ENCODE measurements around the gene PPFIBP1.

Gene PPFIBP1

GRCh38 chr12:27505761-27506160, 18.2 kb upstream of the PPFIBP1 start:
- DNase-seq: no peak
- no peak overlapping the region for H3K27ac ChIP-seq
- no peaks in the 10 kb centered on the region for H3K27me3 ChIP-seq (replicated peaks)
- in situ Hi-C loops (cut with HindIII; ENCODE audit: low pct_ligation_motif_present, low sequenced_read_pairs): no loop called here
- H3K4me3 ChIP-seq (ENCODE audit: low read depth, low read length): no peak overlapping the region
- H3K36me3 ChIP-seq (replicated peaks): no peaks in the 10 kb centered on the region
- no peak for TF ChIP-seq CTCF (IDR thresholded peaks at IDR 0.05; ENCODE audit: low read depth, low read length, missing control alignments)

- DNase-seq: no peak
- no peak overlapping the region for H3K27ac ChIP-seq
- no peaks in the 10 kb centered on the region for H3K36me3 ChIP-seq (replicated peaks)
- H3K27me3 ChIP-seq (replicated peaks): no peaks in the 10 kb centered on the region
- in situ Hi-C loops (cut with HindIII; ENCODE audit: low pct_ligation_motif_present, low sequenced_read_pairs): no loop called here
- no peak overlapping the region for H3K4me3 ChIP-seq (ENCODE audit: low read depth, low read length)
- no peak for TF ChIP-seq CTCF (IDR thresholded peaks at IDR 0.05; ENCODE audit: low read depth, low read length, missing control alignments)
These were observed 17.3 kb upstream of the PPFIBP1 start for GRCh38 chr12:27506645-27507189.

- DNase-seq: no peak
- Histone ChIP-seq H3K27me3 (replicated peaks) (no peaks in the 10 kb centered on the region), H3K27ac (no peak overlapping the region), H3K4me3 (ENCODE audit: low read depth, low read length) (no peak overlapping the region), H3K36me3 (replicated peaks) (no peaks in the 10 kb centered on the region)
- TF ChIP-seq CTCF (IDR thresholded peaks at IDR 0.05; ENCODE audit: low read depth, low read length, missing control alignments): no peak
- in situ Hi-C loops (cut with HindIII; ENCODE audit: low pct_ligation_motif_present, low sequenced_read_pairs): no loop called here
These were observed 15.1 kb upstream of the PPFIBP1 start for GRCh38 chr12:27508736-27509431.

GRCh38 chr12:27511031-27511722, 12.8 kb upstream of the PPFIBP1 start:
- H3K27me3 ChIP-seq (replicated peaks): no peaks in the 10 kb centered on the region
- no peak for TF ChIP-seq CTCF (IDR thresholded peaks at IDR 0.05; ENCODE audit: low read depth, low read length, missing control alignments)
- in situ Hi-C loops (cut with HindIII; ENCODE audit: low pct_ligation_motif_present, low sequenced_read_pairs): no loop called here
- H3K4me3 ChIP-seq (ENCODE audit: low read depth, low read length): no peak overlapping the region
- H3K27ac ChIP-seq: no peak overlapping the region
- no peak for DNase-seq
- H3K36me3 ChIP-seq (replicated peaks): no peaks in the 10 kb centered on the region

GRCh38 chr12:27511723-27512045, 12.3 kb upstream of the PPFIBP1 start:
- no peak for TF ChIP-seq CTCF (IDR thresholded peaks at IDR 0.05; ENCODE audit: low read depth, low read length, missing control alignments)
- H3K27ac ChIP-seq: no peak overlapping the region

More at GRCh38 chr12:27511723-27512045, 12.3 kb upstream of the PPFIBP1 start:
- Histone ChIP-seq H3K27me3 (replicated peaks) (no peaks in the 10 kb centered on the region), H3K36me3 (replicated peaks) (no peaks in the 10 kb centered on the region), H3K4me3 (ENCODE audit: low read depth, low read length) (no peak overlapping the region)
- in situ Hi-C loops (cut with HindIII; ENCODE audit: low pct_ligation_motif_present, low sequenced_read_pairs): no loop called here
- no peak for DNase-seq

Data from brain microvascular endothelial cell (primary cell).